K562 treated with DMSO at 1 percent for 48 hours (cell line): ENCODE data around the gene UBE2L3. TPM values are rescaled to one million over a fixed set of nuclear protein-coding genes. Genes with fewer than 3 reads are reported as not detected.

ENCODE experiments used
- total RNA-seq: library from RNA; unstranded; fragments of 300-600 nt; gene quantifications from 2 replicates; pipeline ENCODE4 v1.2.3, GENCODE V29; 2022; ENCODE audit warnings: low replicate concordance; ENCODE audit errors: extremely low read depth

UBE2L3 gene
- total RNA-seq, result not detected in 2 replicates

GRCh38 chr22:21567456-21568346 is at the start of gene UBE2L3:
Gene UBE2L3, plus strand, starts transcription at chr22:21567714. Its CDS starts 31 bp downstream, at chr22:21567745.

DNA sequence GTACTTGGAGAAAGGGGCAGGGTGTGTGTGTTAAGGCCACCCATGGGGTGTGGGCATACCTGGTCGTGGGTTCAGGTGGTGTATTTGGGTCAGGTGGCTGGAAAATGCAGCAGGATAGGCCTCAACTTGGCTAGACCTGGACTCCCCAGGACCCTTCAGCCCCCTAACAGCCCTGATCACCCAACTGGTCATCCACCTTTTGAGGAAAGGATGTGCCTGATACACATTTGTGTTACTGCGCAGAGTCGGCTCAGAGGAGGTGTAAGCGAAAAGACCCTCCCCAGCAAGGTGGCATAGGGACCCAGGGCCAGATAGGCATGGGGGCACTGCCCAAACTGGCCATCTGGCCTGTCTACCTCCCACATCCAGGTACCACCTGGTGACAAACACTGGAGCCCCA is 16.2 kb upstream of the UBE2L3 start, which contains the start of gene RIMBP3C:
Gene RIMBP3C, minus strand, starts transcription at position 101 of the 400 bp plus-strand sequence. CDS start 485 bp downstream, outside the sequence.

GRCh38 chr22:21629255-21630149 is 62.0 kb downstream of the UBE2L3 start, which contains the start of gene YDJC:
Gene YDJC, minus strand, starts transcription at chr22:21630022. Its CDS starts 8 bp downstream, at chr22:21630014.

GRCh38 chr22:21632237-21632895 is 64.9 kb downstream of the UBE2L3 start, which contains the start of gene CCDC116:
Gene CCDC116, plus strand, starts transcription at chr22:21632760. Its CDS starts 422 bp downstream, at chr22:21633182.

GRCh38 chr22:21641789-21642583 is 74.5 kb downstream of the UBE2L3 start, which contains the start of gene SDF2L1:
Gene SDF2L1, plus strand, starts transcription at chr22:21642302. Its CDS starts 35 bp downstream, at chr22:21642337.

Other genes starting within 250 kb of the UBE2L3 start
- not detected in 2 replicates for gene RIMBP3B, start 184.0 kb upstream of the UBE2L3 start, total RNA-seq
- gene HIC2, start 150.3 kb upstream of the UBE2L3 start, total RNA-seq, result not detected in 2 replicates
- not detected in 2 replicates for gene TMEM191C, start 100.3 kb upstream of the UBE2L3 start, total RNA-seq
- not detected in 2 replicates for gene RIMBP3C, start 16.3 kb upstream of the UBE2L3 start, total RNA-seq
- gene YDJC, start 62.3 kb downstream of the UBE2L3 start, total RNA-seq, result 625 and 793 TPM in 2 replicates
- not detected in 2 replicates for gene CCDC116, start 65.0 kb downstream of the UBE2L3 start, total RNA-seq
- gene SDF2L1, start 74.6 kb downstream of the UBE2L3 start, total RNA-seq, result 1,054 TPM in 1 of 2 replicates, not detected in the other
- 96.2 TPM in 1 of 2 replicates, not detected in the other for gene PPIL2, start 98.3 kb downstream of the UBE2L3 start, total RNA-seq
- gene YPEL1, start 168.1 kb downstream of the UBE2L3 start, total RNA-seq, result not detected in 2 replicates